A549 (cell line): ENCODE measurements around the gene ARPC1B.

Experiments
- CEBPB ChIP-seq, 2 experiments: fragments of >200 bp in 1 of 2; sonication (Bioruptor Twin) in 1 of 2; formaldehyde crosslinking in 1 of 2; IDR thresholded peaks; 2 replicates each; pipeline ENCODE4 v1.6.1; 2012 to 2016
- CHD4 ChIP-seq: fragments of 200-600 bp; sonication (generic); IDR thresholded peaks from 2 replicates; pipeline ENCODE4 v1.6.1; 2016; ENCODE audit warnings: antibody characterized with exemption, mild to moderate bottlenecking, borderline replicate concordance
- EP300 ChIP-seq, 2 experiments: fragments of >200 bp; sonication (Bioruptor Twin); formaldehyde crosslinking; IDR thresholded peaks; 2 replicates in 1 of 2; 3 replicates in 1 of 2; pipeline ENCODE4 v1.6.1; 2016 to 2017
- FOSB ChIP-seq: fragments of 250-450 bp; sonication (Bioruptor Pico); IDR thresholded peaks from 2 replicates; pipeline ENCODE4 v1.5.0; 2020; ENCODE audit warnings: mild to moderate bottlenecking, moderate library complexity
- HDAC2 ChIP-seq: fragments of 200-600 bp; sonication (generic); IDR thresholded peaks from 2 replicates; pipeline ENCODE4 v1.6.1; 2016
- MAZ ChIP-seq: fragments of 150-350 bp; IDR thresholded peaks from 2 replicates; pipeline ENCODE4 v1.6.1; 2014; ENCODE audit warnings: antibody characterized with exemption, low read depth, low read length, borderline replicate concordance
- PHF8 ChIP-seq: fragments of 200-600 bp; sonication (generic); IDR thresholded peaks from 2 replicates; pipeline ENCODE4 v1.6.1; 2016; ENCODE audit warnings: low read depth, mild to moderate bottlenecking, antibody characterized with exemption, moderate library complexity, borderline replicate concordance
- POLR2A ChIP-seq: IDR thresholded peaks from 2 replicates; pipeline ENCODE4 v1.6.1; 2012; ENCODE audit warnings: mild to moderate bottlenecking, low read length
- RARB ChIP-seq: fragments of 250-450 bp; sonication (Bioruptor Pico); IDR thresholded peaks from 2 replicates; pipeline ENCODE4 v1.8.0; 2021; ENCODE audit warnings: mild to moderate bottlenecking, moderate library complexity
- RCOR1 ChIP-seq: fragments of 150-350 bp; IDR thresholded peaks from 2 replicates; pipeline ENCODE4 v1.6.1; 2014; ENCODE audit warnings: antibody characterized with exemption, low read length, low read depth
- TF ChIP-seq, protein P1 (sequence below): fragments of >200 bp; sonication (Bioruptor Twin); formaldehyde crosslinking; IDR thresholded peaks from 3 replicates; pipeline ENCODE4 v1.5.1; 2016
- TF ChIP-seq, protein P2 (sequence below): IDR thresholded peaks from 2 replicates; pipeline ENCODE4 v1.6.1; 2012
- TF ChIP-seq, protein P3 (sequence below): IDR thresholded peaks from 2 replicates; pipeline ENCODE4 v1.6.1; 2012
- TF ChIP-seq, protein P4 (sequence below): fragments of 200-600 bp; sonication (generic); IDR thresholded peaks from 2 replicates; pipeline ENCODE4 v1.6.1; 2016; ENCODE audit warnings: antibody characterized with exemption, mild to moderate bottlenecking, moderate library complexity

DNA sequence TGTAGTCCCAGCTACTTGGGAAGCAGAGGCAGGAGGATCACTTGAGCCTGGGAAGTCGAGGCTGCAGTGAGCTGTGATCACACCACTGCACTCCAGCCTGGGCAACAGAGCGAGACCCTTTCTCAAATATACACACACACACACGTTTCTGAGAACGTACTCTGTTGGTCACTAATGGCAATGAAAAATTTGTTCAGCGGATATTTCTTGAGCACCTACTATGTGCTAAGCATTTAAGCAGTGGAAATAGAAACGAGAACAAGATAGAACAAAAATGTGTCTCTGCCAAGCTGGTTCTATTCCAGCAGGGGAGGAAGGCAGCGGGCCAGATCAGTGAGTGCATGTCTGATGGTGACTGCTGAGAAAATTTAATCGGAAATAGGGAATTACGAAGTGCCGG, 8.7 kb downstream of the ARPC1B start:
- TF ChIP-seq, protein P1, sequence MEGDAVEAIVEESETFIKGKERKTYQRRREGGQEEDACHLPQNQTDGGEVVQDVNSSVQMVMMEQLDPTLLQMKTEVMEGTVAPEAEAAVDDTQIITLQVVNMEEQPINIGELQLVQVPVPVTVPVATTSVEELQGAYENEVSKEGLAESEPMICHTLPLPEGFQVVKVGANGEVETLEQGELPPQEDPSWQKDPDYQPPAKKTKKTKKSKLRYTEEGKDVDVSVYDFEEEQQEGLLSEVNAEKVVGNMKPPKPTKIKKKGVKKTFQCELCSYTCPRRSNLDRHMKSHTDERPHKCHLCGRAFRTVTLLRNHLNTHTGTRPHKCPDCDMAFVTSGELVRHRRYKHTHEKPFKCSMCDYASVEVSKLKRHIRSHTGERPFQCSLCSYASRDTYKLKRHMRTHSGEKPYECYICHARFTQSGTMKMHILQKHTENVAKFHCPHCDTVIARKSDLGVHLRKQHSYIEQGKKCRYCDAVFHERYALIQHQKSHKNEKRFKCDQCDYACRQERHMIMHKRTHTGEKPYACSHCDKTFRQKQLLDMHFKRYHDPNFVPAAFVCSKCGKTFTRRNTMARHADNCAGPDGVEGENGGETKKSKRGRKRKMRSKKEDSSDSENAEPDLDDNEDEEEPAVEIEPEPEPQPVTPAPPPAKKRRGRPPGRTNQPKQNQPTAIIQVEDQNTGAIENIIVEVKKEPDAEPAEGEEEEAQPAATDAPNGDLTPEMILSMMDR: no peak
- TF ChIP-seq POLR2A (no peak), FOSB (CRISPR knock-in tag) (no peak), HDAC2 (no peak), CEBPB (IDR thresholded peaks at IDR 0.05) (no peak), RCOR1 (no peak), EP300 (IDR thresholded peaks at IDR 0.05) (no peak), PHF8 (no peak), MAZ (no peak), CHD4 (no peak), RARB (CRISPR knock-in tag) (no peak)
- TF ChIP-seq, protein P2, sequence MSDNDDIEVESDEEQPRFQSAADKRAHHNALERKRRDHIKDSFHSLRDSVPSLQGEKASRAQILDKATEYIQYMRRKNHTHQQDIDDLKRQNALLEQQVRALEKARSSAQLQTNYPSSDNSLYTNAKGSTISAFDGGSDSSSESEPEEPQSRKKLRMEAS: no peak
- TF ChIP-seq, protein P3, sequence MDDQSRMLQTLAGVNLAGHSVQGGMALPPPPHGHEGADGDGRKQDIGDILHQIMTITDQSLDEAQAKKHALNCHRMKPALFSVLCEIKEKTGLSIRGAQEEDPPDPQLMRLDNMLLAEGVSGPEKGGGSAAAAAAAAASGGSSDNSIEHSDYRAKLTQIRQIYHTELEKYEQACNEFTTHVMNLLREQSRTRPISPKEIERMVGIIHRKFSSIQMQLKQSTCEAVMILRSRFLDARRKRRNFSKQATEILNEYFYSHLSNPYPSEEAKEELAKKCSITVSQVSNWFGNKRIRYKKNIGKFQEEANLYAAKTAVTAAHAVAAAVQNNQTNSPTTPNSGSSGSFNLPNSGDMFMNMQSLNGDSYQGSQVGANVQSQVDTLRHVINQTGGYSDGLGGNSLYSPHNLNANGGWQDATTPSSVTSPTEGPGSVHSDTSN: no peak
- TF ChIP-seq, protein P4, sequence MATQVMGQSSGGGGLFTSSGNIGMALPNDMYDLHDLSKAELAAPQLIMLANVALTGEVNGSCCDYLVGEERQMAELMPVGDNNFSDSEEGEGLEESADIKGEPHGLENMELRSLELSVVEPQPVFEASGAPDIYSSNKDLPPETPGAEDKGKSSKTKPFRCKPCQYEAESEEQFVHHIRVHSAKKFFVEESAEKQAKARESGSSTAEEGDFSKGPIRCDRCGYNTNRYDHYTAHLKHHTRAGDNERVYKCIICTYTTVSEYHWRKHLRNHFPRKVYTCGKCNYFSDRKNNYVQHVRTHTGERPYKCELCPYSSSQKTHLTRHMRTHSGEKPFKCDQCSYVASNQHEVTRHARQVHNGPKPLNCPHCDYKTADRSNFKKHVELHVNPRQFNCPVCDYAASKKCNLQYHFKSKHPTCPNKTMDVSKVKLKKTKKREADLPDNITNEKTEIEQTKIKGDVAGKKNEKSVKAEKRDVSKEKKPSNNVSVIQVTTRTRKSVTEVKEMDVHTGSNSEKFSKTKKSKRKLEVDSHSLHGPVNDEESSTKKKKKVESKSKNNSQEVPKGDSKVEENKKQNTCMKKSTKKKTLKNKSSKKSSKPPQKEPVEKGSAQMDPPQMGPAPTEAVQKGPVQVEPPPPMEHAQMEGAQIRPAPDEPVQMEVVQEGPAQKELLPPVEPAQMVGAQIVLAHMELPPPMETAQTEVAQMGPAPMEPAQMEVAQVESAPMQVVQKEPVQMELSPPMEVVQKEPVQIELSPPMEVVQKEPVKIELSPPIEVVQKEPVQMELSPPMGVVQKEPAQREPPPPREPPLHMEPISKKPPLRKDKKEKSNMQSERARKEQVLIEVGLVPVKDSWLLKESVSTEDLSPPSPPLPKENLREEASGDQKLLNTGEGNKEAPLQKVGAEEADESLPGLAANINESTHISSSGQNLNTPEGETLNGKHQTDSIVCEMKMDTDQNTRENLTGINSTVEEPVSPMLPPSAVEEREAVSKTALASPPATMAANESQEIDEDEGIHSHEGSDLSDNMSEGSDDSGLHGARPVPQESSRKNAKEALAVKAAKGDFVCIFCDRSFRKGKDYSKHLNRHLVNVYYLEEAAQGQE: no peak
